ENCODE results near the gene LRRC58. TPM values are rescaled to one million over a fixed set of nuclear protein-coding genes. Genes with fewer than 3 reads are reported as not detected.

The LRRC58 gene
- total and polyA plus RNA-seq, 4 donors, result 4.6 to 18.0 (median 10.4) TPM

GRCh38 chr3:120353463-120353862, 4.3 kb upstream of the LRRC58 start:
- Histone ChIP-seq H3K27ac (ENCODE audit: low read depth in 1 of 2, low read length in 2 of 2) (no peak overlapping the region), H3K4me3 (ENCODE audit: low read depth in 1 of 3, low read length in 3 of 3) (no peak overlapping the region), H3K9ac (ENCODE audit: low read depth in 1 of 2, low read length in 2 of 2) (no peak overlapping the region), H3K27me3 (ENCODE audit: control insufficient read depth in 4 of 4, insufficient read depth in 4 of 4, low read length in 3 of 4) (no peaks in the 10 kb centered on the region), H3K4me1 (ENCODE audit: control insufficient read depth in 4 of 4, insufficient read depth in 4 of 4, low read length in 3 of 4) (peaks cover 3 to 17% (median 7%) of the 10 kb centered on the region in 4 donors), H3K9me3 (ENCODE audit: control insufficient read depth in 4 of 4, low read length in 3 of 4) (no peaks in the 10 kb centered on the region), H3K36me3 (ENCODE audit: control insufficient read depth in 4 of 4, insufficient read depth in 3 of 4, low read depth in 1 of 4, low read length in 3 of 4) (no peaks in the 10 kb centered on the region)
- no peak for DNase-seq (ENCODE audit: low spot score)
- no peak for TF ChIP-seq RAD21 (IDR thresholded peaks at IDR 0.05)
- TF ChIP-seq HNF4G (IDR thresholded peaks at IDR 0.05), result no peak
- no peak for TF ChIP-seq HNF4A (conservative IDR thresholded peaks at IDR 0.05)

GRCh38 chr3:120352017-120352416, 2.9 kb upstream of the LRRC58 start:
- TF ChIP-seq GABPA (IDR thresholded peaks at IDR 0.05 in 1 of 2, conservative IDR thresholded peaks at IDR 0.05 in 1 of 2) (no peak), SP1 (IDR thresholded peaks at IDR 0.05) (no peak), HNF4G (IDR thresholded peaks at IDR 0.05) (no peak), CTCF (IDR thresholded peaks at IDR 0.05; ENCODE audit: low read depth, low read length, missing input control) (no peak), RAD21 (IDR thresholded peaks at IDR 0.05) (no peak), RXRA (IDR thresholded peaks at IDR 0.05) (no peak), YY1 (IDR thresholded peaks at IDR 0.05) (no peak), NR2F2 (IDR thresholded peaks at IDR 0.05) (no peak), EGR1 (IDR thresholded peaks at IDR 0.05; ENCODE audit: low read depth in 2 of 2) (no peak), HNF4A (conservative IDR thresholded peaks at IDR 0.05) (no peak), JUND (IDR thresholded peaks at IDR 0.05) (no peak), TAF1 (conservative IDR thresholded peaks at IDR 0.05) (no peak), REST (IDR thresholded peaks at IDR 0.05) (no peak), ATF3 (IDR thresholded peaks at IDR 0.05) (no peak), FOXA1 (IDR thresholded peaks at IDR 0.05) (no peak), MAX (IDR thresholded peaks at IDR 0.05) (no peak)
- H3K9me3 ChIP-seq (ENCODE audit: control insufficient read depth in 4 of 4, low read length in 3 of 4), result no peaks in the 10 kb centered on the region
- no peak overlapping the region for H3K9ac ChIP-seq (ENCODE audit: low read depth in 1 of 2, low read length in 2 of 2)
- H3K4me1 ChIP-seq (ENCODE audit: control insufficient read depth in 4 of 4, insufficient read depth in 4 of 4, low read length in 3 of 4), result peaks cover 3 to 23% (median 14%) of the 10 kb centered on the region in 4 donors
- 95% methylated on average over 4 of the region's 4 CpGs for WGBS
- H3K4me3 ChIP-seq (ENCODE audit: low read depth in 1 of 3, low read length in 3 of 3), result no peak overlapping the region
- H3K27ac ChIP-seq (ENCODE audit: low read depth in 1 of 2, low read length in 2 of 2), result no peak overlapping the region
- H3K27me3 ChIP-seq (ENCODE audit: control insufficient read depth in 4 of 4, insufficient read depth in 4 of 4, low read length in 3 of 4), result no peaks in the 10 kb centered on the region
- H3K36me3 ChIP-seq (ENCODE audit: control insufficient read depth in 4 of 4, insufficient read depth in 3 of 4, low read depth in 1 of 4, low read length in 3 of 4), result no peaks in the 10 kb centered on the region
- no peak for DNase-seq (ENCODE audit: low spot score)
